ENCODE data around the gene PRPH. TPM values are rescaled to one million over a fixed set of nuclear protein-coding genes. Genes with fewer than 3 reads are reported as not detected.
"Not testable (repeated sequence)": the region's sequence is repeated elsewhere in the genome, so short reads cannot be mapped to it uniquely, and the experiment has no call there.

The PRPH gene
- total RNA-seq, 1 donor from 2014 or later, result 1.0 TPM

- Histone ChIP-seq H3K36me3 (peaks cover 43% of the 10 kb centered on the region), H3K9me3 (no peaks in the 10 kb centered on the region), H3K4me1 (peaks cover 3% of the 10 kb centered on the region), H3K27me3 (ENCODE audit: low read depth) (no peaks in the 10 kb centered on the region), H3K4me3 (no peak overlapping the region), H3K27ac (no peak overlapping the region)
- ATAC-seq (no peak), DNase-seq (no peak)
- no peak for TF ChIP-seq CTCF (IDR thresholded peaks at IDR 0.05)
- intact Hi-C loops (cut with DNase I), result no loop called here
These were observed 20.4 kb upstream of the PRPH start for GRCh38 chr12:49274396-49275069.

GRCh38 chr12:49276304-49277290 lies 18.4 kb upstream of the PRPH start:
- Histone ChIP-seq H3K9me3 (no peaks in the 10 kb centered on the region), H3K27me3 (ENCODE audit: low read depth) (no peaks in the 10 kb centered on the region), H3K4me3 (no peak overlapping the region), H3K36me3 (peaks cover 23% of the 10 kb centered on the region), H3K4me1 (peaks cover 12% of the 10 kb centered on the region), H3K27ac (no peak overlapping the region)
- TF ChIP-seq CTCF (IDR thresholded peaks at IDR 0.05), result no peak
- ATAC-seq (no peak), DNase-seq (peak; percentile 1)
- intact Hi-C loops (cut with DNase I), result no loop called here

- H3K4me3 ChIP-seq, result no peak overlapping the region
- TF ChIP-seq CTCF (IDR thresholded peaks at IDR 0.05), result no peak
- no peak overlapping the region for H3K27ac ChIP-seq
- peak; percentile 36 for DNase-seq
- H3K9me3 ChIP-seq, result no peaks in the 10 kb centered on the region
- intact Hi-C loops (cut with DNase I), result no loop called here
- H3K27me3 ChIP-seq (ENCODE audit: low read depth), result no peaks in the 10 kb centered on the region
- peaks cover 12% of the 10 kb centered on the region for H3K4me1 ChIP-seq
- no peak for ATAC-seq
- peaks cover 17% of the 10 kb centered on the region for H3K36me3 ChIP-seq
These were observed 17.5 kb upstream of the PRPH start for GRCh38 chr12:49277466-49277865.

- Histone ChIP-seq H3K27me3 (ENCODE audit: low read depth) (no peaks in the 10 kb centered on the region), H3K27ac (no peak overlapping the region), H3K36me3 (no peaks in the 10 kb centered on the region), H3K4me1 (peaks cover 12% of the 10 kb centered on the region), H3K4me3 (no peak overlapping the region), H3K9me3 (no peaks in the 10 kb centered on the region)
- DNase-seq (peak; percentile 68), ATAC-seq (peak; percentile 73 to 82)
- intact Hi-C loops (cut with DNase I), result no loop called here
- TF ChIP-seq CTCF (IDR thresholded peaks at IDR 0.05), result no peak
These were observed 15.2 kb upstream of the PRPH start for GRCh38 chr12:49279706-49280159.

- H3K27ac ChIP-seq; ATAC-seq; H3K9me3 ChIP-seq; H3K27me3 ChIP-seq (ENCODE audit: low read depth); intact Hi-C loops (cut with DNase I); H3K4me3 ChIP-seq; H3K36me3 ChIP-seq; DNase-seq: not testable (repeated sequence)
- peaks cover 12% of the 10 kb centered on the region for H3K4me1 ChIP-seq
These were observed 14.4 kb upstream of the PRPH start for GRCh38 chr12:49280545-49280944.
